H1 (cell line): Measurements from ENCODE around the gene TRIM24. TPM values are rescaled to one million over a fixed set of nuclear protein-coding genes. Genes with fewer than 3 reads are reported as not detected.

Source experiments
- CTCF ChIA-PET: fragments of 300-600 bp; sonication (Branson Sonifier 250); formaldehyde crosslinking; loops from one replicate; lab custom pipeline; 2021; ENCODE audit not compliant: partially characterized antibody; lab: Charles Lee
- POLR2A ChIA-PET: fragments of 300-600 bp; sonication (Branson Sonifier 250); formaldehyde crosslinking; loops from one replicate; lab custom pipeline; 2021; ENCODE audit warnings: inconsistent platforms; ENCODE audit not compliant: partially characterized antibody; lab: Charles Lee
- DNase-seq, 2 experiments: peaks; one replicate each; pipeline versions ENCODE4 v3.0.0 to v3.0.0-alpha.2; 2010 to 2022; ENCODE audit warnings: low spot score in 2 of 2, low read depth in 1 of 2, mixed read lengths in 1 of 2
- FAIRE-seq: peaks from 2 replicates; lab custom pipeline; 2011; peaks lifted over from hg19 to GRCh38; lab: Jason Lieb, UNC
- H2AFZ ChIP-seq: 2 replicates; pipeline ENCODE4 v1.8.1; 2012; ENCODE audit warnings: low read length, inconsistent platforms
- H2AK5ac ChIP-seq: 2 replicates; pipeline ENCODE4 v1.6.1; 2013; ENCODE audit warnings: low read depth, low read length
- H2BK120ac ChIP-seq: replicated peaks from 2 replicates; pipeline ENCODE3; 2013; ENCODE audit warnings: low read depth, low read length, inconsistent platforms
- H2BK12ac ChIP-seq: 2 replicates; pipeline ENCODE4 v1.6.1; 2013; ENCODE audit warnings: low read depth, low read length
- H2BK15ac ChIP-seq: 2 replicates; pipeline ENCODE4 v1.6.1; 2013; ENCODE audit warnings: low read length
- H2BK20ac ChIP-seq: 2 replicates; pipeline ENCODE4 v1.6.1; 2013; ENCODE audit warnings: low read length
- H2BK5ac ChIP-seq: 2 replicates; pipeline ENCODE4 v1.6.1; 2013; ENCODE audit warnings: low read depth, low read length
- H3K14ac ChIP-seq: 2 replicates; pipeline ENCODE4 v1.6.1; 2013; ENCODE audit warnings: inconsistent platforms; ENCODE audit not compliant: insufficient read length
- H3K18ac ChIP-seq: 2 replicates; pipeline ENCODE4 v1.6.1; 2013; ENCODE audit warnings: low read length; ENCODE audit errors: extremely low read depth
- H3K23ac ChIP-seq: 2 replicates; pipeline ENCODE4 v1.6.1; 2013; ENCODE audit warnings: inconsistent platforms; ENCODE audit not compliant: insufficient read length
- H3K23me2 ChIP-seq: 2 replicates; pipeline ENCODE4 v1.6.1; 2013; ENCODE audit warnings: low read depth, low read length
- H3K27ac ChIP-seq: 2 replicates; pipeline ENCODE4 v1.6.1; 2011; ENCODE audit warnings: low read depth, low read length, inconsistent platforms
- H3K27me3 ChIP-seq, 4 experiments: replicated peaks in 1 of 4; 1 replicate in 1 of 4; 2 replicates in 3 of 4; pipeline versions ENCODE4 v1.6.1 to v1.8.1; 2011 to 2013; ENCODE audit warnings: low read length in 3 of 4, mild to moderate bottlenecking in 3 of 4, inconsistent platforms in 2 of 4, mixed read lengths in 2 of 4, moderate library complexity in 1 of 4; ENCODE audit not compliant: control insufficient read depth in 3 of 4, insufficient read depth in 3 of 4; ENCODE audit errors: extremely low read depth in 1 of 4
- H3K36me3 ChIP-seq, 4 experiments: 2 replicates each; pipeline versions ENCODE4 v1.6.1 to v1.8.1; 2011 to 2013; ENCODE audit warnings: mild to moderate bottlenecking in 4 of 4, low read length in 3 of 4, moderate library complexity in 2 of 4, control low read depth in 1 of 4, inconsistent platforms in 1 of 4; ENCODE audit not compliant: insufficient read depth in 4 of 4, control insufficient read depth in 2 of 4
- H3K4ac ChIP-seq: replicated peaks from 2 replicates; pipeline ENCODE3; 2013; ENCODE audit warnings: low read length, low read depth, mixed read lengths, inconsistent platforms; ENCODE audit not compliant: insufficient read length
- H3K4me1 ChIP-seq, 4 experiments: replicated peaks in 1 of 4; 1 replicate in 1 of 4; 2 replicates in 3 of 4; pipeline versions ENCODE4 v1.6.1 to v1.8.1; 2011 to 2013; ENCODE audit warnings: low read length in 3 of 4, inconsistent platforms in 2 of 4, mixed read lengths in 1 of 4; ENCODE audit not compliant: insufficient read depth in 4 of 4, control insufficient read depth in 3 of 4
- H3K4me2 ChIP-seq, 2 experiments: 2 replicates each; pipeline versions ENCODE4 v1.6.1 to v1.8.1; 2011 to 2013; ENCODE audit warnings: low read depth in 2 of 2, low read length in 2 of 2, control low read depth in 1 of 2, inconsistent platforms in 1 of 2, mild to moderate bottlenecking in 1 of 2; ENCODE audit not compliant: insufficient read depth in 1 of 2
- H3K4me3 ChIP-seq, 4 experiments: fragments of 200-600, 300-600 bp in 1 of 4; sonication (generic), shearing (Covaris generic), sonication (Bioruptor Twin) in 1 of 4; 2 replicates each; pipeline versions ENCODE4 v1.5.1 to v1.8.1; 2011 to 2016; ENCODE audit warnings: low read length in 4 of 4, low read depth in 3 of 4, control low read depth in 2 of 4, inconsistent platforms in 2 of 4, mild to moderate bottlenecking in 2 of 4, mixed read lengths in 1 of 4, moderate library complexity in 1 of 4; ENCODE audit not compliant: insufficient read depth in 2 of 4; ENCODE audit errors: extremely low read depth in 1 of 4
- H3K56ac ChIP-seq: replicated peaks from 2 replicates; pipeline ENCODE3; 2013; ENCODE audit warnings: low read depth, mild to moderate bottlenecking, mixed read lengths, low read length, inconsistent platforms; ENCODE audit not compliant: insufficient read length
- H3K79me1 ChIP-seq: 2 replicates; pipeline ENCODE4 v1.6.1; 2013; ENCODE audit warnings: low read depth, low read length, control low read depth
- H3K79me2 ChIP-seq, 2 experiments: 2 replicates each; pipeline versions ENCODE4 v1.6.1 to v1.8.1; 2012 to 2013; ENCODE audit warnings: low read length in 2 of 2, mild to moderate bottlenecking in 2 of 2, inconsistent platforms in 1 of 2; ENCODE audit not compliant: insufficient read depth in 2 of 2, control insufficient read depth in 1 of 2
- H3K9ac ChIP-seq, 4 experiments: replicated peaks in 1 of 4; 1 replicate in 1 of 4; 2 replicates in 3 of 4; pipeline versions ENCODE4 v1.6.1 to v1.8.1; 2011 to 2013; ENCODE audit warnings: low read depth in 3 of 4, low read length in 3 of 4, control low read depth in 2 of 4, mild to moderate bottlenecking in 2 of 4, moderate library complexity in 2 of 4, inconsistent platforms in 1 of 4; ENCODE audit errors: extremely low read depth in 1 of 4
- H3K9me3 ChIP-seq, 2 experiments: 2 replicates each; pipeline versions ENCODE4 v1.6.1 to v1.8.1; 2012 to 2013; ENCODE audit warnings: mild to moderate bottlenecking in 2 of 2, moderate library complexity in 2 of 2, control low read depth in 1 of 2, inconsistent platforms in 1 of 2, low read depth in 1 of 2, low read length in 1 of 2, mixed read lengths in 1 of 2; ENCODE audit not compliant: insufficient read depth in 2 of 2
- H4K20me1 ChIP-seq, 2 experiments: replicated peaks in 1 of 2; 2 replicates each; pipeline versions ENCODE3 to v1.8.1; 2011 to 2013; ENCODE audit warnings: inconsistent platforms in 2 of 2, low read length in 2 of 2, mild to moderate bottlenecking in 1 of 2; ENCODE audit not compliant: insufficient read depth in 2 of 2, control insufficient read depth in 1 of 2
- H4K5ac ChIP-seq: 2 replicates; pipeline ENCODE4 v1.6.1; 2013; ENCODE audit warnings: low read length, low read depth, mixed read lengths, inconsistent platforms; ENCODE audit not compliant: insufficient read length
- H4K8ac ChIP-seq: 2 replicates; pipeline ENCODE4 v1.8.0; 2013; ENCODE audit warnings: mild to moderate bottlenecking, moderate library complexity, low read length, inconsistent platforms; ENCODE audit not compliant: insufficient read depth; ENCODE audit errors: extremely low read depth
- H4K91ac ChIP-seq: replicated peaks from 2 replicates; pipeline ENCODE3; 2013; ENCODE audit warnings: low read length, mixed read lengths, inconsistent platforms; ENCODE audit not compliant: insufficient read length
- BACH1 ChIP-seq: IDR thresholded peaks from 2 replicates; pipeline ENCODE4 v1.6.1; 2012; ENCODE audit warnings: low read length, improper control_type of control experiment
- MAFK ChIP-seq: IDR thresholded peaks from 2 replicates; pipeline ENCODE4 v1.6.1; 2012; ENCODE audit warnings: low read depth, mild to moderate bottlenecking, improper control_type of control experiment, low read length
- PHF8 ChIP-seq: fragments of 200-600 bp; sonication (generic); conservative IDR thresholded peaks from 2 replicates; pipeline ENCODE4 v1.7.1; 2012; ENCODE audit warnings: low read depth, mild to moderate bottlenecking, inconsistent platforms, low read length, moderate library complexity
- RFX5 ChIP-seq: IDR thresholded peaks from 2 replicates; pipeline ENCODE4 v1.6.1; 2011; ENCODE audit warnings: low read depth, low read length, improper control_type of control experiment, borderline replicate concordance
- WGBS, 2 experiments: shearing (Covaris generic) in 1 of 2; methylation state at CpG; one replicate each; pipeline versions ENCODE4 v1.1.6 to v1.1.7; 2013 to 2015; ENCODE audit warnings: low lambda C conversion rate in 2 of 2, mixed read lengths in 2 of 2, inconsistent platforms in 1 of 2, low coverage in 1 of 2, missing lambda C conversion rate in 1 of 2; ENCODE audit not compliant: insufficient replicate concordance in 2 of 2, insufficient coverage in 1 of 2, insufficient read length in 1 of 2; ENCODE audit errors: extremely low coverage in 1 of 2, missing lambda C conversion rate in 1 of 2; 5-methylcytosine and 5-hydroxymethylcytosine counted together
- polyA plus RNA-seq, 7 experiments: library from polyadenylated mRNA; depleted of rRNA in 3 of 7; stranded (reverse) in 5 of 7; unstranded in 2 of 7; fragments of >200 nt in 5 of 7; fragments of 200-250 nt in 2 of 7; gene quantifications; 1 replicate in 5 of 7; 2 replicates in 1 of 7; 4 replicates in 1 of 7; pipeline versions ENCODE4 v1.2.1 to v1.2.3, GENCODE V29; 2011 to 2013; ENCODE audit warnings: missing spikeins in 2 of 7, mixed read lengths in 2 of 7
- total RNA-seq: library from RNA; stranded (reverse); fragmentation: NEBNext Ultra II Directional; extraction: Animal tissue kit (Norgen Biotek cat#: 25700); gene quantifications from 2 replicates; pipeline ENCODE4 v1.2.1, GENCODE V29; 2021

TRIM24 gene
- total and polyA plus RNA-seq, 2 of the 8 experiments (the other 6 are each of a cell fraction or from before 2014, with no cell fraction given) = 67.6 to 149 TPM

DNA sequence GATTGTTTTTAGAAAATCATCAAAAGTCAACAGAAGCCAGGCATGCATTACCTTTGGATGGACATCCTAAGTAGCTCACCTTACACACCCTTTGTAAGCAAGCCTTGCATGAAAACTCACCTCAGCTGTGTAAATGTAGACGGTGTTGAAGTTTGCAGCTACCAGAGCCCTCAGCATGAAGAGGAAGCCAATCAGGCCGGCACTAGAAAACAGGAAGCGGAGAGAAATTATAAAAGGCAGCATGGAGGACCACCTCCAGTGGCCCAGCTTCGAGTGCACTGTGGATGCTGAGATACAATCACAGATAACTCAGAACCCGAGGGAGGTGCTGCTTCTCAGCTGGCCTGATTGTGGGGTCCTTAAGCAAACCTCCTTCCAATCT, 165.8 kb downstream of the TRIM24 start:
- Histone ChIP-seq H3K9me3 (no peaks in the 10 kb centered on the region), H2BK20ac (peak overlapping the region; percentile 61; the same call in 1 of the 2 replicates), H3K14ac (no peak overlapping the region), H4K20me1 (no peaks in the 10 kb centered on the region), H4K91ac (peak overlapping the region; percentile 55), H2BK15ac (no peak overlapping the region), H2BK12ac (peak overlapping the region; percentile 71; the same call in 1 of the 2 replicates), H2AK5ac (peak overlapping the region; percentile 39; the same call in 1 of the 2 replicates), H3K23ac (no peak overlapping the region), H3K36me3 (no peaks in the 10 kb centered on the region), H4K8ac (no peak overlapping the region; the same call in 1 of the 2 replicates), H2BK120ac (peak overlapping the region; percentile 80), H3K4me3 (no peak overlapping the region), H2BK5ac (peak overlapping the region; percentile 73; the same call in 1 of the 2 replicates), H3K79me1 (no peaks in the 10 kb centered on the region), H3K27ac (no peak overlapping the region), H3K23me2 (no peaks in the 10 kb centered on the region), H3K4me2 (no peak overlapping the region), H3K9ac (no peak overlapping the region), H2AFZ (no peak overlapping the region), H3K18ac (peak overlapping the region; percentile 51), H3K4me1 (peaks cover 0 to 5% (median 0%) of the 10 kb centered on the region in 4 experiments; a peak in 2 of 7 replicates), H3K27me3 (no peaks in the 10 kb centered on the region), H3K79me2 (no peaks in the 10 kb centered on the region), H3K56ac (no peak overlapping the region), H3K4ac (no peak overlapping the region), H4K5ac (no peak overlapping the region)
- DNase-seq (no peak), FAIRE-seq (no peak)
- 90% methylated on average over 5 of the region's 5 CpGs; no CpG with 5 or more reads in 1 of the 2 experiments for WGBS, 2 experiments
- TF ChIP-seq PHF8 (no peak), BACH1 (no peak), MAFK (no peak), RFX5 (no peak)
- CTCF ChIA-PET = interaction anchor here (0.6 to 2.1 kb wide), 5 partner anchors 8 to 130 kb away, joined by 3 to 6 read pairs (median 4); no protein-coding TSS in a partner anchor
- POLR2A ChIA-PET = no interaction called here
